ENCODE data around the gene KCNMB1.

- TF ChIP-seq POLR2AphosphoS5 (IDR thresholded peaks at IDR 0.05; ENCODE audit: borderline replicate concordance, low read depth, low read length): no peak
- no peak for TF ChIP-seq EZH2 (IDR thresholded peaks at IDR 0.05)
- no peak for TF ChIP-seq FOXP2 (optimal IDR thresholded peaks at IDR 0.05; ENCODE audit: control extremely low read depth, extremely low read length, insufficient read depth)
Measured at GRCh38 chr5:170386743-170387395, 2.3 kb downstream of the KCNMB1 start.
